Renal cortex interstitium (tissue), 11 donors: Measurements from ENCODE around the gene INPPL1. TPM values are rescaled to one million over a fixed set of nuclear protein-coding genes. Genes with fewer than 3 reads are reported as not detected.
"Not testable (repeated sequence)": the region's sequence is repeated elsewhere in the genome, so short reads cannot be mapped to it uniquely, and the experiment has no call there.

ENCODE experiments used
- DNase-seq, 11 donors: peaks; one replicate each; pipeline ENCODE4 v3.0.0-alpha.2; 2013; ENCODE audit warnings: low read depth in 9 of 11, low spot score in 4 of 11; ENCODE audit errors: extremely low read depth in 1 of 11
- polyA plus RNA-seq, 3 donors: library from polyadenylated mRNA; unstranded; fragments of 120-200 nt; gene quantifications; one replicate each; pipeline ENCODE4 v1.2.1, GENCODE V29; 2013; ENCODE audit not compliant: insufficient read length in 3 of 3

The INPPL1 gene
- polyA plus RNA-seq, 3 donors: 138 to 166 (median 157) TPM

DNA sequence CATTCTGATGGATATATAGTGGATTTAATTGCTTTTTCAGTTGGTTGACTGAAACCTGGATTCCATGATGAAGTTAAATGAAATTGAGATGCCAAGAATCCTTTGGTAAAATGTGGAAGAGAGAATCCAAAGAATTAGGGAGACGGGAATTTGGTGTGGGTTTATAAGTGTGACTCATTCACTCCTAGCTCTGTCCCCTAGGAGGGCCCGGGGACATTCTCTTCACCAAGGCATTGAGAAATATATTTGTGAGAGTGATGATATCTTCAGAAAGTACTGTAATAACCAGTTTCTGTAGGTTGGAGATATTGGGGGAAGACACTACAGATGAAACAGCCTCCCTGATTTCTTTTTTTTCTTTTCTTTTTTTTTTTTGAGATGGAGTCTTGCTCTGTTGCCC, 33.0 kb downstream of the INPPL1 start:
- no peak for DNase-seq

- DNase-seq: no peak
Observed at GRCh38 chr11:72259490-72259889, 34.9 kb downstream of the INPPL1 start.

DNA sequence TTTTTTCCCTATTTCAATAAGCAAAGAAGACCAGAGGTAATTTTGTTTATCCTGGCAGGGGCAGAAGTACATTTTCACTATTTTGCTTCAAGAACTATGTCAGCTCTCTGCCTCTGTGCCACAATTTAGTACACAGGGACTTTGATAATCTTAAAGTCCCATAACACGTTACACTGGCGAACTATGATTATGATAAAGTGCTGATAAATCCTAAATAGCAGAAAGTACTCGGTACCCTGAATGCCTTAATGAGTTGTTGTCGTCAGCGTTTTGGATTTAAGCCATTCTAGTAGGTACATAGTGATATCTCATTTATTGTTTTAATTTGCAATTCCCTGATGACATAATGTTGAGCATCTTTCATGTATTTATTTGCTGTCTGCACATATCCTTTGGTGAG, 36.0 kb downstream of the INPPL1 start:
- DNase-seq: no peak

GRCh38 chr11:72263361-72263760, 38.8 kb downstream of the INPPL1 start:
- DNase-seq: no peak

DNA sequence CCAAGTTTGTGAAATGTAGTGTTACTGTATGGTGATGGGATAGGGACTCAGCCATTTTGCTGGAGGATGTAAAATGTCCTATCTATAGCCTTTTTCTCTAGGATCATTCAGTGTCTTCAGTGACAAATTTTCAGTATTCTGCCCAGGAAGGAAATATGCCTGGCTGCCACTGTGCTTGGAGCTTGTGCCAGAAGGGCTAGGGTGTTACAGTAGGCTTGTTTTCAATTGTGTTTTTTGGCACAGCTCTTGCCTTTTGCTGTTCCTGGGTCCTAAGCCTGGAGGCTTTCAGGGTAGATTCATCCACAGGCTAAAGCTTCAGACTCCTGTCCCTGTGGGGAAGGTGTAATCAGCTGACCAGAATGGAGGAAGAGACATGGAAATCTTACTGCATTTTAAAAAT, 41.4 kb downstream of the INPPL1 start:
- DNase-seq: no peak

DNA sequence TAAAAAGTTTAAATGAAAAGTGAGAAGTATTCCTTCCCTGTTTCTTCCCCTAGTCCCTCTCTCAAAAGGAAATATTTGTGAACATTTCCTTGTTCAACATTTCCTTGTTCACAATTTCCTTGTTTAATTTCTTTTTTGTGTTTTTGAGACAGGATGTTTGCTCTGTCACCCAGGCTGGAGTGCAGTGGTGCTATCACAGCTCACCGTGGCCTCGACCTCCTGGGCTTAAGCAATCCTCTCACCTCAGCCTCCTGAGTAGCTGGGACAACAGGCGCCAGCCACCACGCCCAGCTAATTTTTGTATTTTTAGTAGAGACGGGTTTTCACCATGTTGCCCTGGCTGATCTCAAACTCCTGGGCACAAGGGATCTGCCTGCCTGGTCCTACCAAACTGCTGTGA, 42.4 kb downstream of the INPPL1 start:
- DNase-seq: not testable (repeated sequence)

GRCh38 chr11:72267956-72268617, 43.5 kb downstream of the INPPL1 start:
- no peak for DNase-seq

DNA sequence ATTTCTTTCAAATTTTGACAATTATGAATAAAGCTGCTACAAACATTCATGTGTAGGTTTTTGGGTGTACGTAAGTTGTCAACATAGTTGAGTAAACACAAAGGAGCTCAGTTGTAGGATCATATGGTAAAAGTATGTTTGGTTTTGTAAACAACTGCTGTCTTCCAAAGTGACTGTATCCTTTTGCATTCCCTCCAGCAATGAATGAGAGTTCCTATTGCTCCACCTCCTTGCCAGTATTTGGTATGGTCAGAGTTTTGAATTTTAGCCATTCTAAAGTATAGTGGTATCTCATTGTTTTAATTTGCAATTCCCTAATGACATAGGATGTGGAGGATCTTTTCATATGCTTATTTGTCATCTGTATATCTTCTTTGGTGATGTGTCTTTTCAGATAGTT, 47.4 kb downstream of the INPPL1 start:
- DNase-seq: no peak

GRCh38 chr11:72274435-72274834, 49.9 kb downstream of the INPPL1 start:
- no peak for DNase-seq

- DNase-seq: no peak
Observed at GRCh38 chr11:72278905-72279304, 54.3 kb downstream of the INPPL1 start.

GRCh38 chr11:72280037-72280436, 55.5 kb downstream of the INPPL1 start:
- no peak for DNase-seq

GRCh38 chr11:72280726-72281315, 56.3 kb downstream of the INPPL1 start:
- no peak for DNase-seq

- no peak for DNase-seq
Observed at GRCh38 chr11:72283947-72284346, 59.4 kb downstream of the INPPL1 start.

GRCh38 chr11:72287293-72287692, 62.7 kb downstream of the INPPL1 start:
- DNase-seq: no peak

Other genes with a start within 250 kb of the INPPL1 start
- 10 to 100 TPM in 1 of 3 donors, 1 to 10 TPM in 2; 8.8 to 13.0 (median 9.5) TPM for gene IL18BP, start 225.9 kb upstream of the INPPL1 start, polyA plus RNA-seq
- gene NUMA1, start 144.2 kb upstream of the INPPL1 start, polyA plus RNA-seq: 100 to 1,000 TPM; 251 to 339 (median 285) TPM
- 10 to 100 TPM; 25.1 to 30.4 (median 25.3) TPM for gene LRRC51, start 143.9 kb upstream of the INPPL1 start, polyA plus RNA-seq
- gene LAMTOR1, start 121.5 kb upstream of the INPPL1 start, polyA plus RNA-seq: 100 to 1,000 TPM; 115 to 126 (median 120) TPM
- not detected for gene TOMT, start 118.8 kb upstream of the INPPL1 start, polyA plus RNA-seq
- gene ANAPC15, start 112.1 kb upstream of the INPPL1 start, polyA plus RNA-seq: 10 to 100 TPM; 41.2 to 61.9 (median 57.1) TPM
- gene FOLR3, start 89.0 kb upstream of the INPPL1 start, polyA plus RNA-seq: 1 to 10 TPM; 2.2 to 3.0 (median 2.7) TPM
- gene FOLR1, start 32.6 kb upstream of the INPPL1 start, polyA plus RNA-seq: 10 to 100 TPM; 50.6 to 59.7 (median 51.1) TPM
- gene FOLR2, start 8.0 kb upstream of the INPPL1 start, polyA plus RNA-seq: 10 to 100 TPM in 2 of 3 donors, 1 to 10 TPM in 1; 8.1 to 15.2 (median 10.7) TPM
- under 1 TPM in 1 of 3 donors, not detected in 2; 0.22 TPM for gene PHOX2A, start 19.4 kb downstream of the INPPL1 start, polyA plus RNA-seq
- gene CLPB, start 209.8 kb downstream of the INPPL1 start, polyA plus RNA-seq: 10 to 100 TPM; 10.9 to 14.8 (median 12.6) TPM